ENCODE measurements around the gene MIF4GD. TPM values are rescaled to one million over a fixed set of nuclear protein-coding genes. Genes with fewer than 3 reads are reported as not detected.

MIF4GD gene
- total RNA-seq, 1 donor from 2014 or later: 19.0 TPM

DNA sequence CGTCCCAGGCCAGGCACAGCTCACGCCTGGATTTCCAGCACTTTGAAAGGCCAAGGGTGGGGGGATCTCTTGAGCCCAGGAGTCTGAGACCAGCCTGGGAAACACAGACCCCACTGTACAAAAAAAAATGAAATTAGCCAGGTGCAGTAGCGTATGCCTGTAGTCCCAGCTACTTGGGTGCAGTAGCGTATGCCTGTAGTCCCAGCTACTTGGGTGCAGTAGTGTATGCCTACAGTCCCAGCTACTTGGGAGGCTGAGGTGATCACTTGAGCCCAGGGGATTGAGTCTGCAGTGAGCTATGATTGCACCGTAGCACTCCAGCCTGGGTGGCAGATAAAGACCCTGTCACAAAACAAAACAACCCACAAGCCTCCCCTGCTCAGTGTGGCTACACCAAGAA, 45.2 kb upstream of the MIF4GD start:
- DNase-seq (ENCODE audit: low spot score): no peak
- TF ChIP-seq, protein P1, sequence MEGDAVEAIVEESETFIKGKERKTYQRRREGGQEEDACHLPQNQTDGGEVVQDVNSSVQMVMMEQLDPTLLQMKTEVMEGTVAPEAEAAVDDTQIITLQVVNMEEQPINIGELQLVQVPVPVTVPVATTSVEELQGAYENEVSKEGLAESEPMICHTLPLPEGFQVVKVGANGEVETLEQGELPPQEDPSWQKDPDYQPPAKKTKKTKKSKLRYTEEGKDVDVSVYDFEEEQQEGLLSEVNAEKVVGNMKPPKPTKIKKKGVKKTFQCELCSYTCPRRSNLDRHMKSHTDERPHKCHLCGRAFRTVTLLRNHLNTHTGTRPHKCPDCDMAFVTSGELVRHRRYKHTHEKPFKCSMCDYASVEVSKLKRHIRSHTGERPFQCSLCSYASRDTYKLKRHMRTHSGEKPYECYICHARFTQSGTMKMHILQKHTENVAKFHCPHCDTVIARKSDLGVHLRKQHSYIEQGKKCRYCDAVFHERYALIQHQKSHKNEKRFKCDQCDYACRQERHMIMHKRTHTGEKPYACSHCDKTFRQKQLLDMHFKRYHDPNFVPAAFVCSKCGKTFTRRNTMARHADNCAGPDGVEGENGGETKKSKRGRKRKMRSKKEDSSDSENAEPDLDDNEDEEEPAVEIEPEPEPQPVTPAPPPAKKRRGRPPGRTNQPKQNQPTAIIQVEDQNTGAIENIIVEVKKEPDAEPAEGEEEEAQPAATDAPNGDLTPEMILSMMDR (IDR thresholded peaks at IDR 0.05): no peak
- no peak overlapping the region for H3K27ac Mint-ChIP-seq (ENCODE audit: unreplicated experiment)
- no peaks in the 10 kb centered on the region for H3K4me1 Mint-ChIP-seq (ENCODE audit: low read depth)
- H3K4me3 Mint-ChIP-seq (ENCODE audit: unreplicated experiment): no peak overlapping the region
- no peaks in the 10 kb centered on the region for H3K9me3 Mint-ChIP-seq (ENCODE audit: low read depth)
- H3K36me3 Mint-ChIP-seq (ENCODE audit: low read depth): peaks cover 4% of the 10 kb centered on the region
- no peaks in the 10 kb centered on the region for H3K27me3 Mint-ChIP-seq (ENCODE audit: low read depth)

DNA sequence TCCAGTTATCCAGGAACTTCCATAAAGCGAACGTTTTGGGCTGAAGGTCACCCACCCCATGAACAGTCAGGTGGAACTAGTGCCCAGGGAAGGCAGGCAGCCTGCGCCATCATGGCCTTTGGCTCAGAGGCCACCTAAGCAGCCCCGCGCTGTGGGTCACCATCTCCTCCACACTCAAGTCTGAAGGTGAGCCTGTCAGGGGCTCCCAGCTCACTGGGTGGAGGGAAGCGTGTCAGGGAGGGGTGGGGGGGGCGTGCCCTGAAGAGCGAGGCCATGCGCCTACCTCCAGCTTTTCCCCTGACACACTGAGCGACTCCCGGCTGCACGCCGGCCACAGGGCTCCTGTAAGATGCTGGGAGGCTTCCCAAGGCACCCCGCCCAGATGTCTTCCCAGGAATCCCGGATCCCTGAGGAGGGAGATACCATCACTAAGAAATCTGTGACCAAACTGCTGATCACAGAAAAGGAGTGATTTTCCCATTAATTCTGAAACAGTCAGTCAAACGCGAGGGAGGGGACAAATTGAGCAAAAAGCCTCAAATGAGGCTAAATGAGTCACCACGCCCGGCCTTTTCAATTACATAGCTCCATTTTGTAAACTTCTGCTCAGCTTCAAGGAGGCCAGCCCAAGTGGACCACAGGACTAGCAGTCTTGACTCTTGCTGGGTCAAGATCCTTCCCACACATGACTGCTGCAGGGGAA, 44.7 kb upstream of the MIF4GD start:
- Mint-ChIP-seq H3K4me1 (ENCODE audit: low read depth) (no peaks in the 10 kb centered on the region), H3K27ac (ENCODE audit: unreplicated experiment) (no peak overlapping the region), H3K36me3 (ENCODE audit: low read depth) (peaks cover 4% of the 10 kb centered on the region), H3K4me3 (ENCODE audit: unreplicated experiment) (no peak overlapping the region), H3K9me3 (ENCODE audit: low read depth) (no peaks in the 10 kb centered on the region), H3K27me3 (ENCODE audit: low read depth) (no peaks in the 10 kb centered on the region)
- DNase-seq (ENCODE audit: low spot score): no peak
- TF ChIP-seq, protein P1 (IDR thresholded peaks at IDR 0.05): no peak

DNA sequence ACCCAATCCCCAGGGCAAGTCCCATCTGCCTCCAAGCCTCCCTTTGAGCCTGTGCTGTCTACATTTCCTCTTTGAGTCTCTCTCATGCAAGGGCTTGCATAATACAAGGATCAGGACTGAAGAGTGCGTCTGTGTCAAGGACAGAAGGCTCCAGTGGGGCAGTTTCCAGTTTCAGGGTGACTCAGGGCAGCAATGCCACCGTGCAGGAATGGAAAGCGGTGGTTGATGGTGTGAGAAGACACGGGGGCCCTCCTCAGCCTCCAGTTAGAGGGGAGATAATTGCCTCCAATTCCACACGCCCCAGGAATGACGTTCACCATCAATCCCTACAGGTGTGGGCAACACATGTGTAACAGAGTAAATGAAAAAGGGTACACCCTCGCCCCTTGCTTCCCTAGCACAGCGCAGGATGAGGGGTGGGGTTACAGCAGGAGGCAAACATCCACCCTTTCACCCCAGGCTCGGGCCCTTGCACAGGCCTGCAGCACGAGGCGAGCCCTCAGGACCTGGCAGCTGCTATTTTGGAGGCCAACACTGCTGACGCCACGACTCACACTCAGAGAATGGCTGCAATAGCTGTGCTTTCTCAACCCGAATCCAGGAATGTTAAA, 43.0 kb upstream of the MIF4GD start:
- Mint-ChIP-seq H3K36me3 (ENCODE audit: low read depth) (no peaks in the 10 kb centered on the region), H3K4me1 (ENCODE audit: low read depth) (peaks cover 5% of the 10 kb centered on the region), H3K9me3 (ENCODE audit: low read depth) (no peaks in the 10 kb centered on the region), H3K4me3 (ENCODE audit: unreplicated experiment) (no peak overlapping the region), H3K27me3 (ENCODE audit: low read depth) (no peaks in the 10 kb centered on the region), H3K27ac (ENCODE audit: unreplicated experiment) (no peak overlapping the region)
- no peak for DNase-seq (ENCODE audit: low spot score)
- TF ChIP-seq, protein P1 (IDR thresholded peaks at IDR 0.05): no peak

DNA sequence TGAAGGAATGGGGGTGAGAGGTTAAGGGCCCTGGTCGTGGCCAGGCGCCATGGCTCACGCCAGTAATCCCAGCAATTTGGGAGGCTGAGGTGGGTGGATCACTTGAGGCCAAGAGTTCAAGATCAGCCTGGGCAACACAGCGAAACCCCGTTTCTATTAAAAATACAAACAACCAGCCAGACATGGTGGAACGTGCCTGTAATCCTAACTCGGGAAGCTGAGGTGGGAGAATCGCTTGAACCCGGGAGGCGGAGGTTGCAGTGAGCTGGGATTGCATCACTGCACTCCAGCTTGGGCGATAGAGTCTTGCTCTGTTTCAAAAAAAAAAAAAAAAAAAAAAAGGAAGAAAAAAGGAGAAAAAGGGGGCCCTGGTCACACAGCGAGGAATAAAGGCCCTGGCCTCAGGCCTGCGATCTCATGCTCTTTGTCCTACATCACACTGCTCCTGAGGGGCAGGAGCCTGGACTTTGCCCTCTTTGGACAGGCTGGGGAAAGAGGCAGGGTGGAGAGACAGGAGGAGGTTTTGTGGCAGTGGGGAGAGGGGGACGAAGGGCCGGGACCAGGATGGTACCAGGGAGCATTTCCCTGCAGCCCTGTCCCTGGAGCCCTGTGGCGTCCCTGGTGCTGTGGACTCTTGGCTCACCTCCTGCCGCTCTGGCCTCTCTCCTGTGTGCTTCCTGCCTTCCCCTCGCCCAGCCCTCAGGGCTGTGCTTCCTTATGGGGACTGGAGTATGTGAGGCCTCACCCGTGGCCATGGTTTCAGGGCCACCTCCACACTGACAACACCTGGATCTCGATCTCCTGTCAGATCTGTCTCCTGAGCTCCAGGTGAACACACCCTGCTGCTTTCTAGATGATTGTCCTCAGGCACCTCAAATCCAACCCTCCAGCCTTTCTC, 38.0 kb upstream of the MIF4GD start:
- Mint-ChIP-seq H3K36me3 (ENCODE audit: low read depth) (no peaks in the 10 kb centered on the region), H3K27ac (ENCODE audit: unreplicated experiment) (no peak overlapping the region), H3K4me3 (ENCODE audit: unreplicated experiment) (no peak overlapping the region), H3K27me3 (ENCODE audit: low read depth) (no peaks in the 10 kb centered on the region), H3K4me1 (ENCODE audit: low read depth) (peaks cover 5% of the 10 kb centered on the region), H3K9me3 (ENCODE audit: low read depth) (no peaks in the 10 kb centered on the region)
- DNase-seq (ENCODE audit: low spot score): no peak
- TF ChIP-seq, protein P1 (IDR thresholded peaks at IDR 0.05): no peak

All from chondrocyte (in vitro differentiated cells).